HG03520 (cell line): ENCODE measurements around the gene NUB1.
A peak's percentile ranks its signal among the peaks of the same experiment; 100 is the strongest.

Experiments used
- ATAC-seq: cut with Tn5 transposase; IDR thresholded peaks from one replicate; pipeline ENCODE4 v1.9.1; 2021; ENCODE audit warnings: mild to moderate bottlenecking, moderate library complexity; ENCODE audit not compliant: unreplicated experiment

NUB1 gene

GRCh38 chr7:151312831-151313809 is 28.5 kb upstream of the NUB1 start:
- ATAC-seq: no peak

- no peak for ATAC-seq
Measured at GRCh38 chr7:151313857-151314256, 27.8 kb upstream of the NUB1 start.

DNA sequence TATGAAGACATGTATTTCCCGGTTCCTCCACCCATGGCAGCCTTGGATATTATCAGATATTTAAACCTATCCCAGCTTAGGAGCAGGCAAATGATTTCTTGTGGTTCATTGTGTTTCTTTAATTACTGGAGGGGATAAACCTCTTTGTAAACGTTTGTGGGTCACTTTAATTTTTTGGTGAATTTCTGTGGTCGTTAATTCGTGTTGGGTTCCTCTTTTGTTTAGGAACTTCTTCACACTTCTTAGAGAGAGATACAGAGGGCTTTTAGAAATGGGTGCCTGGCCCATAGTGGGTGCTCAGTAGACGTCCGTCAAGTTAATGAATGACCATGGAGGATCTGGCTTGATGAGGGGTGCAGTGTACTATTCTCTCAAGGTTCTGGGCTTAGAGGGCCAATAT is 27.2 kb upstream of the NUB1 start:
- no peak for ATAC-seq

DNA sequence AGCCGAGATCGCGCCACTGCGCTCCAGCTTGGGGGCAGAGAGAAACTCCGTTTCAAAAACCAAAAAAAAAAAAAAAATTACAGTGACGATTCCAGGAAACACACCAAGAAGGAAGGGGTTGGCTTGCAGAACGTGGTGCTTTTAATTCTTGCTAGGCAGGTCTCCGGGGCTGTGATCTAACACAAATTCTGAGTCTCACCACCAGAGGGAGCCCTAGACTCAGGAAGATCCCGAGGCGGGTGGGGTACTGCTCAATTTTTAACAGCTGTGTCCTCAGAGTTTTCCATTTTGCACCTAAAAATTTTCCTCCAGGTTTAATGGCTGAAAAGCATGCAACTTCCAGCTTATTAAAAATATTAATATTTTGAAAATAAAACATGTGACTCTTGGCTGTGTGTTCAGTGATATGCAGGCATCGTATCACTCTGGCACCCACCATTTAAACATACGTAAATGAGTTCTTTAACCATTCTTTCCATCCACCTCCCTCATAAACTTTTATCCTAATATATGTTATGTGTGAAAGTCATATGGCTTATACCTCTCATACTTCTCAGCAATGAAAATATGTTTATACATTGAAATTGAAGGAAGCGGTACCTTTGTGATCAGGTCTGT is 26.5 kb upstream of the NUB1 start:
- ATAC-seq: peak; percentile 50

GRCh38 chr7:151316896-151317295 is 24.7 kb upstream of the NUB1 start:
- ATAC-seq: no peak

DNA sequence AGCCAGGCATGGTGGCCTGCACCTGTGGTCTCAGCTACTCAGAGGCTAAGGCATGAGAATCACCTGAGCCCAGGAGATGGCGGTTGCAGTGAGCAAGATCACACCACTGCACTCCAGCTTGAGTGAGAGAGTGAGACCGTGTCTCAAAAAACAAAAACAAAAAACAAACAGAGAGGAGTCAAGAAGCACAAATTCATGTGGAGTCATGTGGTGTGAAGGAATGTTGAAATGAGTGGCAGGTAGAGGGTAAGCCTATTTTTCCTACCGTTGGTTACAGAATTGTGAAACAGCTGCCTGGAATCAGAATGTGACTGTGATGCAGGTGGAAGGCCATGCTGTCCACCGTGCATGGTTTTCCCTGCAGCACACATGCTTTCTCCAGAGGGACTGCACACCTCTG is 23.7 kb upstream of the NUB1 start:
- ATAC-seq: no peak

- ATAC-seq: no peak
Measured at GRCh38 chr7:151319189-151319588, 22.4 kb upstream of the NUB1 start.

- ATAC-seq: no peak
Measured at GRCh38 chr7:151320263-151320845, 21.3 kb upstream of the NUB1 start.

- ATAC-seq: no peak
Measured at GRCh38 chr7:151321341-151321740, 20.3 kb upstream of the NUB1 start.

GRCh38 chr7:151322906-151323305 is 18.7 kb upstream of the NUB1 start:
- no peak for ATAC-seq

- no peak for ATAC-seq
Measured at GRCh38 chr7:151327022-151327421, 14.6 kb upstream of the NUB1 start.

DNA sequence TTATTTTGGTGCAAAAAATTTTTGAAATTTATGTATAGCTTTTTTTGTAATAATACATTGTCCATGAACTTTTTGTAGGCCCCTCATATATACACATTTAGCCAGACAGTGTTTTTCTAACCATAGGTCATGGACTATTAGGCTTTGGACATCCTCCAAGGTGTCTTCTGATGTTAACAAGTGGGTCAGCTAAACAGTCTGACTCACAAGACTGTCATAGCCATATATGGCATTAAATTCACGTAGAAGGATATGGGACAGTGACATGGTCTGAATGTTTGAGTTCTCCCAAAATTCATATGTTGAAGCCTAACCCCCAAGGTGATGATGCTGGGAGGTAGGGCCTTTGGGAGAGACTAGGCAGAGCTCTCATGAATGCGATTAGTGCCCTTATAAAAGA is 14.0 kb upstream of the NUB1 start:
- ATAC-seq: no peak

DNA sequence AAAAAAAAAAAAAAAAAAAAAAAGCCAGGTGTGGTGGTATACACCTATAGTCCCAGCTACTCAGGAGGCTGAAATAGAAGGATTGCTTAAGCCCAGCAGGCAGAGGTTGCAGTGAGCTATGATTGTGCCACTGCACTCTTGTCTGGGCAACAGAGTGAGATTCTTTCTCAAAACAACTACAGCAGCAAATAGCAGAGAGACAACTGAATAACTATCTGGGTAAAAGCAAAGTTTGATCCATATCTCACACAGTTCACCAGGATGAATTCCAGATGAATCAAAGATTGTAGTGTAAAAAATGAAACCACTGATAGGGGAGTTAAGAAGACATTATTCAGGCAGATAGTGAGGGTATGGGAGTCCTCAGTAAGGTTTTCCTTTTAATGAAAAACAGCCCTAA is 11.4 kb upstream of the NUB1 start:
- no peak for ATAC-seq

GRCh38 chr7:151330661-151331060 is 11.0 kb upstream of the NUB1 start:
- no peak for ATAC-seq

- ATAC-seq: no peak
Measured at GRCh38 chr7:151334628-151335027, 7.0 kb upstream of the NUB1 start.

DNA sequence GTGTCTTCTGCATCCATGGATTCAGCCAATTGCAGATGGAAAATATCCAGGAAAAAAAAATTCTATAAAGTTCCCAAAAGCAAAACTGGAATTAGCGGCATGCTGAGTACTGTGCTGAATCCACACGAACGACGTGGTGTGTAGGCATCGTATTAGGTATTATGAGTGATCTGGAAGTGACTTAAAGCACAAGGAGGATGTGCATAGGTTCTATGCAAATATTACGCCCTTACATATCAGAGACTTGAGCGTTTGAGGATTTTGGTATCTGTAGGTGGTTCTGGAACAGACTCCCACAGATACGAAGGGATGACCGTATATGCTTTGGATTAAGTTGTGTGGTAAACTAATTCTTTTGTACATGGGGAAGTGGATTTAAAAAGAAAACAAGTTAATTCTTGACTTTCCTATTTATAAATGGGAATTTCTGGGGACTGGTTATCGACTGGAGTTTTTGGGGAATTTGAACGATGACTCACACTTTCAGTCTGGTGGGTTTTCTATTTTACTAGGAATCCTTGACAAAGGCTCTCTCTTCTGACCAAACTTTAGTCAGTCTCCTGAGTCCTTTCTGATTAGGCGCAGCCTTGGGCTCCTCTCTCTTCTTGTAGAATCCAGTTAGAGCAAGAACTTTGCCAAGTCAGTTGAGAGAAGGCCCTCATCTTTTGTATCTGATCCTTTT is 5.4 kb upstream of the NUB1 start:
- no peak for ATAC-seq

DNA sequence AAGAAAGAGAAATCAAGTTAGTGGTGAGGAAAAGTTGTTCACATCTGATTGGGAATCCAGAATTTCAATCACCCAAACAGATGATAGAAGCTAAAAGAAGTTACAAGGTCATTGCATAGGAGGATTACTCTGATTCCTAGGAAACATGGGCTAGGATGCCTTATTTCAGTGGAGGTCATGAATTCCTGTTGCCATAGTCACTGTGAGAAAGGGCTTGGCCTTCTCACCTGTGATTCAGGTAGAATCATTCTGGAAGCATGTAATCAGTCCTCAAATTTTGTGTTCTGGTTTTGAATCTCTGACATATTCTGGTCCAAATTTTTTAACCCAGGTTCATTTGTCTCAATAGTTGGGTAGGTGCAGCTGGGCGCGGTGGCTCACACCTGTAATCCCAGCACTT is 4.3 kb upstream of the NUB1 start:
- no peak for ATAC-seq

GRCh38 chr7:151338809-151339208 is 2.8 kb upstream of the NUB1 start:
- ATAC-seq: no peak

- peak; percentile 40 for ATAC-seq
Measured at GRCh38 chr7:151339651-151340382, 1.8 kb upstream of the NUB1 start.

- no peak for ATAC-seq
Measured at GRCh38 chr7:151340794-151341356, 737 bp upstream of the NUB1 start.
